Stimulated activated CD4-positive, alpha-beta T cell treated with anti-CD3 and anti-CD28 coated beads, Interleukin-15, amount 100 ng/mL, for 1 hour (primary cell): ENCODE measurements around the gene HDGF.

Experiments
- DNase-seq, 2 donors: peaks; one replicate each; pipeline ENCODE4 v3.0.0-alpha.2; 2020; ENCODE audit warnings: low read depth in 1 of 2, low spot score in 1 of 2

The HDGF gene

GRCh38 chr1:156700736-156701531 is 50.5 kb downstream of the HDGF start:
- DNase-seq, result no peak

- no peak for DNase-seq
Measured at GRCh38 chr1:156698995-156699394, 52.5 kb downstream of the HDGF start.

DNA sequence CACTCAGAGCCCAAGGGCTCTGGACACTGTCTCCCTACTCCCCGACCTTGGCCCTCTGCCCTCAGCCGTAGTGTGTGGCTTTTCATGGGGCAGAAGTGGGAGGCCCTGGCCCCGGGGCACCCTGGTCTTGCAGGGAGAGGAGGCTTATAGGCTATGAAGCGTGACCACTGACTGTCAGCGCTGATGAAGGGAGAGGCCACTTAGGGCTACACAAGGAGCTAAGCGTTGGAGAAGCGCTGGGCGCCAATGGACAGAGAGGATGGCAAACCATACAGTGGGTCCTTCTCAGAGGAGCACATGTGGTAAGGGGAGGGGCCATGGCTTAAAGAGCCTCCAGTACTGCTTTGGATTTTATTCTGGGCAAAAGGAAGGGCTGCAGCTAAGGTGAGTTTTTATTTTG is 54.0 kb downstream of the HDGF start:
- DNase-seq, result no peak

GRCh38 chr1:156696755-156697154 is 54.7 kb downstream of the HDGF start:
- DNase-seq, result no peak

- no peak for DNase-seq
Measured at GRCh38 chr1:156694690-156694962, 56.8 kb downstream of the HDGF start.

DNA sequence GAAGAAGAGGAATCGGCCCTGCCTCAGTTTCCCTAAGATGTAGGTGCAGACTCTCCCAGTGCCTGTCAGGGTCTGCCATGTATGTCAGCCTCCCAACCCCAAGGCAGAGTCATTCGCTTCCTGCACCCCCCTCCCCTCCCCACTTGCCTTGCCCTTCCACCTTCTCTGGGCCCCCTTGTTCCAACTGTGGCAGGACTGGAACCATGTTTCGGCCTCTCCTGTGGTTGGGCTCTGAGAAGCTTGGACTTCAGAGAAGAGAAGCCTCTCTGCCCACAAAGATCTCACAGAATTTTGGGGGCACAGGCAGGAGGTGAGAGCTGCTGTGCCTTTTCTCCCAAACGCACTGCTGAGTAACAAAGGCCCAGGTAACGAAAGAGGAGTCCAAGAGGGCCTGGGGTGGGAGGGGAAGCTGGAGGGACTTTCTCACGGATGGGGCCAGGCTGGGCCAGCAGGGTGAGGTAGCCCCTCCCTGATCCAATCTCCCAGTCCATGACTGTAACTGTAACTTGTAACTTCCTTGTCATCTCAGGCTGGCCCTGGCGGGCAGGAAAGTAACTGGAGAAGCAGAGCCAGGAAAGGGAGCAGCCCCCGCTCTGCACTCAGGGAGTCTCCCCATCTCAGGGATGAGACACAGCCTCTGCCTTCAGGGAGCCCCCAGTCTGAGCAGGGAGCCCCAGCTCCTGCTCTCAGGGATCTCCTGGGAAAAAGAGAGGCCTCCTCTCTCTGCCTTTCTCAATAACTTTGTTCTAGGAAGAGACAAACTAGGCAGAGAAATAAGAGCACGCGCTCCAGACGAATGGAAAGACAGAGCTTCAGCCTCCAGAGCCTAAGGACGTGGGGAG is 57.4 kb downstream of the HDGF start:
- DNase-seq, result no peak

DNA sequence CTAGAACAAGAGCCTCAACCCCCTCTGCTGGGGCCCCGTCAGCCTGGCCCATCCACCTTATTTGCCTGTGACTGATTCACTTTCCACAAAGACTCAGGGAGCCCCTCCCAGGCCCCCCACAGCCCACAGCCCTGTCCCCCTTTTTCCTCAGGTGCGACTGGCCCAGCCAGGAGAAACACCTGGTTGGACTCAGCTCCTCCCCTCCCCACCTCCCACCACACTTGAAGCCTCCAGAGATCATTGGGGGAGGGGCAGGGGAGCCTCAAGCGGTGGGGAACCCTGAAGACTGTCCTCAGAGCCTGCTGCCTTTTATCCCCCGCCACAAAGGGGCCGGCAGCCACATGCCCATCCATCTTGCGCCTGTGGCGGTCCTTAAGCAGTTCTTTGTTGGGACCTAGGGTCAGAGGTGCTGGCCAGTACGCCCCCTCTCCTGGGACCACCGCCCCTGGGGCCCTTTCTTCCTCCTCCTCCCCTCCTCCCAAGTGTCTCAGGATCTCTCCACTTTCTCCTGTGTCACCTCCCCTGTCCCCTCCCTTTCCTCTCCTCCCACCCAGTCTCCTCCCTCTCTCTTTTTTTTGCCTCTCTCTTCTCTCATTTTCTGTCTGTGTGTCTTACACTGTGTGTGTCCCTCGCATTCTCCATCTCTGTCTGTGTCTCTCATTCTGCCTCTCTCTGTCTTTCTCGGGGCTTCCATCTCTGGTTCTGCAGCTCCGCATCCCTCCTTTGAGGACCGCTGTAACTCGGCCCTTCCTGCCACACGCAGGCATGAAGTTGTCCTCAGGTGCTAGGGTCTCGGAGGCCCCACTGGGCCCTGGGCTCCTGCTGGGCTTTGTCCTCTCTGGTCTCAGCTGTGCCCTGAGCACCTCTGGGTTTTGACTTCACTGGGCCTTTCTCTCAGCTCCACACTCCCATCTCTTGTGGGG is 58.3 kb downstream of the HDGF start:
- no peak for DNase-seq

GRCh38 chr1:156692441-156692924 is 59.0 kb downstream of the HDGF start:
- DNase-seq, result no peak
